Tibial nerve (tissue), 4 donors: ENCODE data around the gene JPH2.

Experiments used
- EP300 ChIP-seq, 2 donors: sonication (generic); formaldehyde crosslinking; IDR thresholded peaks; one replicate each; pipeline ENCODE4 v1.6.1; 2017; ENCODE audit warnings: antibody characterized with exemption in 2 of 2, mild to moderate bottlenecking in 1 of 2
- TF ChIP-seq, protein P1 (sequence below), 5 experiments: fragments of 200-600 bp in 3 of 5; fragments of 450-650 bp in 2 of 5; sonication (generic) in 3 of 5; IDR thresholded peaks; one replicate each; pipeline ENCODE4 v1.5.1; 2016 to 2019; ENCODE audit warnings: antibody characterized with exemption in 5 of 5, mild to moderate bottlenecking in 3 of 5, moderate library complexity in 2 of 5

DNA sequence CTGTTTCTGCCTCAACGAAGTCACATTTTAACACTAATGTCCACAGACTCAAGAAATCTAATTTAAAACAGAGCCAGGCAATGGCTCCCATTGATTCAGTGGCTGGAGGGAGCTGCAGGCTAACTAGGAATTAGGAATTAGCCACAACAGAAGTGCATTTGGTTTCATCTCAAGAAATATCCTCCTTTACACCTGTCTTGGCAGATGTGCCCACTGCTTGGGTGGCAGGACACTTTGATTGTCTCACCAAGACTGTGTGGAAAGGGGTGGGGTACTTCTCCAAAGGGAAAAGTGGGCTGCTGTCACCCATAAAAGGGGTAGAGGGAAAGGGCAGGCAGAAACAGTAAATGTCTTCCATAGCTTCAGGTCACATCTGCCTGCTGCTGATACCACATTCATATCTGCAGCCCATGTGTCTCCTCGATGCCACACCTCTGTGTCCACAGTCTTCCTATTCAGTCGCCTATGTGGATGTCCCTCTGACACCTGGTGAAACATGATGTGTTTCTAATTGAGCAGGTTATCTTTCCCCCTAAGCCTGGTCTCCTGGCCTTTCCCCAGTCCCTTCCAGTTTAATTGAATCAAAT, 34.5 kb upstream of the JPH2 start:
- TF ChIP-seq, protein P1, sequence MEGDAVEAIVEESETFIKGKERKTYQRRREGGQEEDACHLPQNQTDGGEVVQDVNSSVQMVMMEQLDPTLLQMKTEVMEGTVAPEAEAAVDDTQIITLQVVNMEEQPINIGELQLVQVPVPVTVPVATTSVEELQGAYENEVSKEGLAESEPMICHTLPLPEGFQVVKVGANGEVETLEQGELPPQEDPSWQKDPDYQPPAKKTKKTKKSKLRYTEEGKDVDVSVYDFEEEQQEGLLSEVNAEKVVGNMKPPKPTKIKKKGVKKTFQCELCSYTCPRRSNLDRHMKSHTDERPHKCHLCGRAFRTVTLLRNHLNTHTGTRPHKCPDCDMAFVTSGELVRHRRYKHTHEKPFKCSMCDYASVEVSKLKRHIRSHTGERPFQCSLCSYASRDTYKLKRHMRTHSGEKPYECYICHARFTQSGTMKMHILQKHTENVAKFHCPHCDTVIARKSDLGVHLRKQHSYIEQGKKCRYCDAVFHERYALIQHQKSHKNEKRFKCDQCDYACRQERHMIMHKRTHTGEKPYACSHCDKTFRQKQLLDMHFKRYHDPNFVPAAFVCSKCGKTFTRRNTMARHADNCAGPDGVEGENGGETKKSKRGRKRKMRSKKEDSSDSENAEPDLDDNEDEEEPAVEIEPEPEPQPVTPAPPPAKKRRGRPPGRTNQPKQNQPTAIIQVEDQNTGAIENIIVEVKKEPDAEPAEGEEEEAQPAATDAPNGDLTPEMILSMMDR (IDR thresholded peaks at IDR 0.05): no peak
- TF ChIP-seq EP300 (IDR thresholded peaks at IDR 0.05): no peak
